SU-DHL-6 (cell line): ENCODE measurements around the gene SMOC2.

Source experiments
- EZH2phosphoT487 ChIP-seq: fragments of 200-600 bp; sonication (generic), shearing (Covaris generic); conservative IDR thresholded peaks from 2 replicates; pipeline ENCODE4 v1.6.1; 2018; ENCODE audit warnings: mild to moderate bottlenecking, antibody characterized with exemption, low read length, moderate library complexity, mixed read lengths
- TF ChIP-seq, protein P1 (sequence below): fragments of 200-600 bp; sonication (generic); IDR thresholded peaks from one replicate; pipeline ENCODE4 v1.5.1; 2017; ENCODE audit warnings: antibody characterized with exemption, mild to moderate bottlenecking, low read length, moderate library complexity; ENCODE audit not compliant: insufficient read depth, poor library complexity, severe bottlenecking

DNA sequence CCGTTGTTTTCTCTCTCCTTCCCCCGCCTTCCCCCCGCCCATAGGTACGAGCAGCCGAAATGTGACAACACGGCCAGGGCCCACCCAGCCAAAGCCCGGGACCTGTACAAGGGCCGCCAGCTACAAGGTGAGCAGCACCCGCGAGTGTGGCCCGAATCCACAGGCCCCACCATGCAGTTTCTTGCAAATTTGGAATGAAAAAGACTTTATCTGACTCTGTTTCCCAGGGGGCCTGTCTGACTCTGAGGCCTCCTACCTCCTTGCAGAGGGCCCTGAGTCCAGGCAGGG is 167.1 kb downstream of the SMOC2 start:
- TF ChIP-seq, protein P1, sequence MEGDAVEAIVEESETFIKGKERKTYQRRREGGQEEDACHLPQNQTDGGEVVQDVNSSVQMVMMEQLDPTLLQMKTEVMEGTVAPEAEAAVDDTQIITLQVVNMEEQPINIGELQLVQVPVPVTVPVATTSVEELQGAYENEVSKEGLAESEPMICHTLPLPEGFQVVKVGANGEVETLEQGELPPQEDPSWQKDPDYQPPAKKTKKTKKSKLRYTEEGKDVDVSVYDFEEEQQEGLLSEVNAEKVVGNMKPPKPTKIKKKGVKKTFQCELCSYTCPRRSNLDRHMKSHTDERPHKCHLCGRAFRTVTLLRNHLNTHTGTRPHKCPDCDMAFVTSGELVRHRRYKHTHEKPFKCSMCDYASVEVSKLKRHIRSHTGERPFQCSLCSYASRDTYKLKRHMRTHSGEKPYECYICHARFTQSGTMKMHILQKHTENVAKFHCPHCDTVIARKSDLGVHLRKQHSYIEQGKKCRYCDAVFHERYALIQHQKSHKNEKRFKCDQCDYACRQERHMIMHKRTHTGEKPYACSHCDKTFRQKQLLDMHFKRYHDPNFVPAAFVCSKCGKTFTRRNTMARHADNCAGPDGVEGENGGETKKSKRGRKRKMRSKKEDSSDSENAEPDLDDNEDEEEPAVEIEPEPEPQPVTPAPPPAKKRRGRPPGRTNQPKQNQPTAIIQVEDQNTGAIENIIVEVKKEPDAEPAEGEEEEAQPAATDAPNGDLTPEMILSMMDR: no peak
- no peak for TF ChIP-seq EZH2phosphoT487
